LNCaP clone FGC (cell line): Measurements from ENCODE around the gene KCNT2.

Source experiments
- DNase-seq: peaks from one replicate; pipeline ENCODE4 v3.0.0-alpha.2; 2011; ENCODE audit warnings: low read depth
- H3K4me3 ChIP-seq: 2 replicates; pipeline ENCODE4 v1.5.1; 2011; ENCODE audit warnings: mild to moderate bottlenecking, low read depth, low read length, control low read depth
- TF ChIP-seq, protein P1 (sequence below): IDR thresholded peaks from 2 replicates; pipeline ENCODE4 v1.5.1; 2012; ENCODE audit warnings: mild to moderate bottlenecking; ENCODE audit not compliant: control insufficient read depth, insufficient read depth; ENCODE audit errors: extremely low read depth

Gene KCNT2

DNA sequence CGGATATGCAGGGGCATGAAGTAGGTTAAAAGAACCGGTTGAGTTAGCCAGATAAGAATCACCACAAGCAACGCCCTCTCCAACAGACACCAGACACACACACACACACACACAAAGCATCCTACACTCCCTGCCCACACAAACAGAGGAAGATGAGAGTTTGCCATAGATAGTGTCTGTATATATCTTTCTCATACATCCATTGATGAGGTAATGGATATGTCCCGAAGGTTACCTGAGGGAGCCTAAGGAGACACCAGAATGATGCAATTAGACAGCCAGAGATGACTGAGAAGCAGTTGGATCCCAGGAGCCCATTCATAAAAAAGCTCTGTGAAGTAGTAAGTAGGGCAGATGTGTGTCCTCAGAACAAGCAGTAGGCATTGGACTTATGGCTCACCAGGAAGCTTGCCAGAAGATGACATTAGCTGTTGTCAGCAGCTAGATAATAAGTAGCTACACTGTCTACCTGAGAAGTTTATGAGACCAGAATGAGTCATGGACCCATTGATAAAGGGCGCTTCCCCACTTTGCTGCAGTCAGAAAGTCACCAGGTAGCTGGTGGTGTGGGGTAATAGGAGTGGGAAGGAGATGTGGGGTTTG, 247.0 kb downstream of the KCNT2 start:
- TF ChIP-seq, protein P1, sequence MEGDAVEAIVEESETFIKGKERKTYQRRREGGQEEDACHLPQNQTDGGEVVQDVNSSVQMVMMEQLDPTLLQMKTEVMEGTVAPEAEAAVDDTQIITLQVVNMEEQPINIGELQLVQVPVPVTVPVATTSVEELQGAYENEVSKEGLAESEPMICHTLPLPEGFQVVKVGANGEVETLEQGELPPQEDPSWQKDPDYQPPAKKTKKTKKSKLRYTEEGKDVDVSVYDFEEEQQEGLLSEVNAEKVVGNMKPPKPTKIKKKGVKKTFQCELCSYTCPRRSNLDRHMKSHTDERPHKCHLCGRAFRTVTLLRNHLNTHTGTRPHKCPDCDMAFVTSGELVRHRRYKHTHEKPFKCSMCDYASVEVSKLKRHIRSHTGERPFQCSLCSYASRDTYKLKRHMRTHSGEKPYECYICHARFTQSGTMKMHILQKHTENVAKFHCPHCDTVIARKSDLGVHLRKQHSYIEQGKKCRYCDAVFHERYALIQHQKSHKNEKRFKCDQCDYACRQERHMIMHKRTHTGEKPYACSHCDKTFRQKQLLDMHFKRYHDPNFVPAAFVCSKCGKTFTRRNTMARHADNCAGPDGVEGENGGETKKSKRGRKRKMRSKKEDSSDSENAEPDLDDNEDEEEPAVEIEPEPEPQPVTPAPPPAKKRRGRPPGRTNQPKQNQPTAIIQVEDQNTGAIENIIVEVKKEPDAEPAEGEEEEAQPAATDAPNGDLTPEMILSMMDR = no peak
- peak; percentile 52 for DNase-seq
- no peak overlapping the region for H3K4me3 ChIP-seq

DNA sequence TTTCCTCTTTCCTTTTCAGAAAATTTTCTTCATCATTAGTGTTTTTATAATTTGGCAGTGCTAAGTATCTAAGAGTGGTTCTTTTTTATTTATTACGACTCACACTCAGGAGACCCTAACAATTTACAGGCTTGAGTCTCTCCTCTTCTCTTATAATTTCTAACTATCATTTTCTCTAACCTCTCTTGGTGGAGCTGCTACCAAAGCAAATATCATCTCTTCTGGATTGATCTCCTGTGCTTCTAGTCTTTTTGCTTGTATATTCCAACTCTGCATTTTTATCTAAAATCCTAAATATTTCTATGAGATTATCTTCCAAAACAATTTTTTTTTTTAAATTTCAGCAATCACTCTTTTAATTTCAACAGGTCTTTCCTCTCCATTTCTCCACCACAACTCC, 250.3 kb downstream of the KCNT2 start:
- TF ChIP-seq, protein P1 = no peak
- H3K4me3 ChIP-seq = no peak overlapping the region
- no peak for DNase-seq

DNA sequence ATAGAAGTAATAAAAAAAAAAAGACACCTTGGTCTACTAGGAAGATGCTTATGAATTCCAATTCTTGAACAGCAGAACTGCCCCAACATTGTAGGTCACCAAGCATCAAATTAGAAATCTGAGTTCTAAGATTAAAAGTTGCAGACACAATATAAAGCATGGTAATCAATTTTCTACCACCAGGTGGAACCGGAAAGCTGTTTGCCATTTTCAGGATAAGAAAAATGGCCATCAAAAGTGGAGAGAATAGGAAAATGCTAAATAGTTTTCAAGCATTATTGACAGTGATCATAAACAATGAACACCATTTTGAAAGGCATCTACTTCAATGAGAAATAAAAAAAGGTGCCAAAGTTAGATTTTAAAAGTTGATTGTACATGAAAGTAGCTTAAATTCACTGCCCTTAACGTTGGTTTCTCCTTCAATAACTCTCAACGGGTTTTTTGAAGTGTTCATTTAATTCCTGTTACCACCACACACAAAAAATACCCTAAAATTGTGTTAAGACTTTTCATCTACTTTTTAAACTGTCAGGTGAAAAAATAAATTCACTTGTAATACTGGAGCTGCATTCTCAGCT, 252.9 kb downstream of the KCNT2 start:
- TF ChIP-seq, protein P1 = peak; percentile 54
- no peak for DNase-seq
- no peak overlapping the region for H3K4me3 ChIP-seq

DNA sequence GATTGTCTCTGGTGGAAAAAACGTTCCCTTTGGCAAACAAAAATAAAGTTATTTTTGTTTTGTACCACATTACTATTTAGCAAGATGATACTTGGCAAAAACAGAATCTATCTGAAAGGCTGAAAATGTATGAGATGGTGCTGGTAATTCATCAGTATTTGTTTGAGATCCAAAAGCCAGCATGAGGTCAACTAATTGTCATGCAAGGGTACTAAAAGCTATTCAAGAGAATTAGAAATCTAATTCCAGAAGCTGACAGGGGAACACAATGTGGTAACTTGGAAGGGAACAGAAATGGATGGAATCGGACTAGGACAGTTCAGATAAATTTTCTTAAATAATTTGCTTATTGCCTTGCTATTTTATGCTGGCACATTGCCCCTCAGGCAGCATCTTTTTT, 263.8 kb downstream of the KCNT2 start:
- TF ChIP-seq, protein P1 = no peak
- H3K4me3 ChIP-seq = no peak overlapping the region
- no peak for DNase-seq

DNA sequence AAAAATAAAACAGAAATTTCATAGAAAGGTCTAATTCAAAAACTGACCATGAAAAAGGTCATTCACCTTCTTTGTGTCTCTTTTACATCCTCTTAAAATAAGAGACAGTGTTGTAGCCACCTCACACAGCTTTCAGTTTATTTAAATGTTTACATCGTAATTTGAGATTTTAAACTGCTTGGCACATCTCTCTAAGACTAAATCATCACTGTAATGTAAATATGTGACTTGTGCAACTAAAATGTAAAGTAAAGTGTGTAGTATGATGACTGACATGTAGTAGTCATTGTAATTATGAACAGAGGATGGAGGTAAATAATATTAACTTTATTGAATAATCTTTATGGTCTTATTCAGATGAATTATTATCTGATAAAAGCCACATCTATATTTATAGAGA, 283.9 kb downstream of the KCNT2 start:
- no peak overlapping the region for H3K4me3 ChIP-seq
- peak; percentile 38 for DNase-seq
- TF ChIP-seq, protein P1 = no peak

DNA sequence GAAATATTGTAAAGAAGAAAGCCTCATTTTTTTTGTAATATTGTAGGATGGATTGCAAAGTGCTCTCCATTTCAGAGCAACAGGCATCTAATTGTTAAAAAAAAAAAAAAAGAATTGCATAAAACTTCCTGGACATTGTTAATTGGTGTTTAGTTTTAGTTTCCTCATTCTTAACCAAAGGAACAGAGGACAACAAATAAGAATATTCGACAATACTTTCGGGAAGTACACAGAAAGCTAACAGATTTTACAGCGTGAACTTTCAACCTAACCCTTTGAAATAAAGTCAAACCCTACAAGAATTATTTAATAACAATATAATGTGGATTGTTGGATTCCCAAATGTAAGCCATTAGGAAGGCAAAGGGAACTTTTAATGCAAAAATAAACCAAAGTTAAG, 284.4 kb downstream of the KCNT2 start:
- H3K4me3 ChIP-seq = no peak overlapping the region
- TF ChIP-seq, protein P1 = no peak
- no peak for DNase-seq

DNA sequence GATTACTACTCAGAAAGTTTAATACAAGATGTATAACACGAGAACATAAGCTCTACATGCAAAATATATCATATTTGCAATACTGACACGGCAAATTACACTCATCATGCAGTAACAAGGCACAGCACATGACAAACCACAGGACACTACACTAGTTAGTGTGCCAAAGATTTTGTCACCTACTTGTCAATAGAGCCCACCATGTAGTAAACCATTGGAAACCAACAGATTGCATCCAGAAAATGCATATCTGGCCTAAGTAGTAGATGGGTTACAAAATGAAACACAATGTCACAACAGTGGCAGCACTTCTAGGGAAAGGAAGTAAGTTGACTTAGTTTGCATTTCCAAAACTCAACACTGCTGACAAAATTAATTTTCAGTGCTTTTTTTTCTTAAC, 288.9 kb downstream of the KCNT2 start:
- no peak overlapping the region for H3K4me3 ChIP-seq
- TF ChIP-seq, protein P1 = no peak
- DNase-seq = no peak
